K562 (cell line): Measurements from ENCODE around the gene PDZK1IP1. TPM values are rescaled to one million over a fixed set of nuclear protein-coding genes. Genes with fewer than 3 reads are reported as not detected.

Experiments
- ARID1B ChIP-seq: fragments of 450-650 bp; IDR thresholded peaks from 2 replicates; pipeline ENCODE4 v1.6.1; 2016; ENCODE audit warnings: antibody characterized with exemption, mild to moderate bottlenecking, inconsistent platforms
- ARID2 ChIP-seq: fragments of 450-650 bp; IDR thresholded peaks from 2 replicates; pipeline ENCODE4 v1.6.1; 2017; ENCODE audit warnings: antibody characterized with exemption, mild to moderate bottlenecking
- CHD1 ChIP-seq: fragments of 200-600 bp; sonication (generic); IDR thresholded peaks from one replicate; pipeline ENCODE4 v1.6.1; 2012; ENCODE audit warnings: mild to moderate bottlenecking, moderate library complexity, low read length, inconsistent platforms
- DLX4 ChIP-seq: fragments of 250-450 bp; sonication (Bioruptor Pico); IDR thresholded peaks from 2 replicates; pipeline ENCODE4 v1.6.1; 2021; ENCODE audit warnings: mild to moderate bottlenecking
- ETV5 ChIP-seq: sonication (generic); formaldehyde crosslinking; IDR thresholded peaks from 2 replicates; pipeline ENCODE4 v1.4.0; 2020; ENCODE audit warnings: low read depth, mild to moderate bottlenecking, missing genetic modification reagents
- FOXO4 ChIP-seq: fragments of 450-650 bp; formaldehyde crosslinking; IDR thresholded peaks from 2 replicates; pipeline ENCODE4 v1.4.0; 2020; ENCODE audit warnings: mild to moderate bottlenecking, moderate library complexity
- GATA2 ChIP-seq: sonication (generic); formaldehyde crosslinking; IDR thresholded peaks from 2 replicates; pipeline ENCODE4 v1.4.0; 2020; ENCODE audit warnings: mild to moderate bottlenecking, missing genetic modification reagents
- HDAC2 ChIP-seq: fragments of 450-650 bp; IDR thresholded peaks from 2 replicates; pipeline ENCODE4 v1.6.1; 2016; ENCODE audit warnings: mild to moderate bottlenecking
- HDGF ChIP-seq: fragments of 450-650 bp; IDR thresholded peaks from 2 replicates; pipeline ENCODE4 v1.6.1; 2016
- HES1 ChIP-seq: fragments of 450-650 bp; IDR thresholded peaks from 2 replicates; pipeline ENCODE4 v1.6.1; 2016; ENCODE audit warnings: low read depth, mild to moderate bottlenecking, moderate library complexity
- NR2C2 ChIP-seq, 2 experiments: fragments of 200-800 bp in 1 of 2; sonication (Bioruptor generic) in 1 of 2; sonication (generic) in 1 of 2; formaldehyde crosslinking in 1 of 2; IDR thresholded peaks; 2 replicates each; pipeline versions ENCODE4 v1.6.1 to v1.8.0; 2016 to 2022; ENCODE audit warnings: mild to moderate bottlenecking in 1 of 2, missing compliant biosample characterization in 1 of 2, missing genetic modification characterization in 1 of 2, missing genetic modification reagents in 1 of 2
- POLR2B ChIP-seq: fragments of 450-650 bp; IDR thresholded peaks from 2 replicates; pipeline ENCODE4 v1.6.1; 2018; ENCODE audit warnings: low read depth; ENCODE audit not compliant: partially characterized antibody
- RCOR1 ChIP-seq, 2 experiments: IDR thresholded peaks; 2 replicates each; pipeline ENCODE4 v1.6.1; 2012; ENCODE audit warnings: low read depth in 2 of 2, low read length in 2 of 2, borderline replicate concordance in 1 of 2, improper control_type of control experiment in 1 of 2
- RFX5 ChIP-seq: IDR thresholded peaks from 2 replicates; pipeline ENCODE4 v1.6.1; 2011; ENCODE audit warnings: low read depth, mild to moderate bottlenecking, improper control_type of control experiment, low read length
- SP1 ChIP-seq: sonication (generic); formaldehyde crosslinking; IDR thresholded peaks from 2 replicates; pipeline ENCODE4 v1.8.1; 2022; ENCODE audit warnings: mild to moderate bottlenecking, missing genetic modification reagents
- TGIF2 ChIP-seq: sonication (generic); formaldehyde crosslinking; IDR thresholded peaks from 2 replicates; pipeline ENCODE4 v1.8.1; 2022; ENCODE audit warnings: mild to moderate bottlenecking, missing genetic modification reagents, moderate library complexity
- THRAP3 ChIP-seq: fragments of 450-650 bp; IDR thresholded peaks from 2 replicates; pipeline ENCODE4 v1.6.1; 2016; ENCODE audit warnings: mild to moderate bottlenecking, inconsistent platforms, borderline replicate concordance
- ZBTB34 ChIP-seq: fragments of 250-450 bp; sonication (Bioruptor Pico); IDR thresholded peaks from 2 replicates; pipeline ENCODE4 v1.8.0; 2021; ENCODE audit warnings: mild to moderate bottlenecking, moderate library complexity
- ZC3H4 ChIP-seq: sonication (generic); formaldehyde crosslinking; IDR thresholded peaks from 2 replicates; pipeline ENCODE4 v1.9.0; 2021; ENCODE audit warnings: missing genetic modification reagents, borderline replicate concordance
- ZHX1 ChIP-seq: fragments of 150-350 bp; conservative IDR thresholded peaks from 2 replicates; pipeline ENCODE4 v1.6.1; 2014; ENCODE audit warnings: low read length
- ZNF134 ChIP-seq: fragments of 250-450 bp; sonication (Bioruptor Pico); conservative IDR thresholded peaks from 2 replicates; pipeline ENCODE4 v1.4.0; 2020
- ZNF212 ChIP-seq: fragments of 450-650 bp; formaldehyde crosslinking; IDR thresholded peaks from 2 replicates; pipeline ENCODE4 v1.4.0; 2020; ENCODE audit warnings: mild to moderate bottlenecking
- ZNF57 ChIP-seq: fragments of 450-650 bp; formaldehyde crosslinking; IDR thresholded peaks from 2 replicates; pipeline ENCODE4 v1.4.0; 2020; ENCODE audit warnings: mild to moderate bottlenecking, moderate library complexity
- polyA plus RNA-seq, 8 experiments: library from polyadenylated mRNA; depleted of rRNA in 4 of 8; stranded (reverse) in 5 of 8; unstranded in 3 of 8; fragments of >200 nt; fragmentation: Nextera tagmentation in 2 of 8; fragmentation: Illumina TruSeq in 1 of 8; extraction: Ambion mirVana in 2 of 8; extraction: Trizol in 1 of 8; gene quantifications; 2 replicates each; pipeline versions ENCODE4 v1.2.1 to v1.2.3, GENCODE V29; 2011 to 2014; ENCODE audit warnings: inconsistent platforms in 1 of 8, missing spikeins in 1 of 8
- total RNA-seq, 7 experiments: library from RNA; depleted of rRNA in 6 of 7; stranded (reverse); fragments of >200 nt in 6 of 7; fragmentation: Illumina TruSeq in 2 of 7; extraction: Trizol in 2 of 7; gene quantifications; 2 replicates each; pipeline versions ENCODE4 v1.2.1 to v1.2.3, GENCODE V29; 2011 to 2021; ENCODE audit warnings: low replicate concordance in 1 of 7

Gene PDZK1IP1
- total and polyA plus RNA-seq, 9 of the 15 experiments (the other 6 are each of a cell fraction or from before 2014, with no cell fraction given): 0.17 to 0.68 (median 0.53) TPM; not detected in 2

GRCh38 chr1:47181955-47182675, 7.7 kb downstream of the PDZK1IP1 start (continued):
- TF ChIP-seq ZNF134 (CRISPR knock-in tag): no peak
- TF ChIP-seq CHD1: peak; percentile 31
- TF ChIP-seq POLR2B: no peak
- TF ChIP-seq HES1: no peak
- TF ChIP-seq ARID1B: peak; percentile 5; the same call in 1 of the 2 replicates
- no peak for TF ChIP-seq GATA2 (CRISPR knock-in tag)
- TF ChIP-seq THRAP3: no peak
- peak; percentile 56; the same call in 1 of the 2 replicates for TF ChIP-seq HDGF
- TF ChIP-seq ZHX1: no peak
- 0 out of 2 replicates have a peak, but pooled peaks have one; percentile 18 for TF ChIP-seq ZC3H4 (CRISPR knock-in tag)
- TF ChIP-seq HDAC2: peak; percentile 75
- TF ChIP-seq NR2C2 (CRISPR knock-in tag; IDR thresholded peaks at IDR 0.05): no peak
- peak; percentile 71 for TF ChIP-seq NR2C2 (tag; IDR thresholded peaks at IDR 0.05)
- TF ChIP-seq FOXO4: no peak
- TF ChIP-seq RFX5: no peak
- no peak for TF ChIP-seq ZNF57 (CRISPR knock-in tag)
- TF ChIP-seq DLX4: no peak
- TF ChIP-seq ARID2: no peak
- no peak for TF ChIP-seq TGIF2 (CRISPR knock-in tag)
- no peak for TF ChIP-seq ETV5 (CRISPR knock-in tag)
- no peak for TF ChIP-seq ZNF212
- no peak for TF ChIP-seq SP1 (CRISPR knock-in tag)
- peak in 1 of 2 experiments; percentile 70; a peak in 2 of 4 replicates for TF ChIP-seq RCOR1 (IDR thresholded peaks at IDR 0.05; ENCODE audit: borderline replicate concordance in 1 of 2, low read depth in 2 of 2, low read length in 2 of 2)
- no peak for TF ChIP-seq ZBTB34 (CRISPR knock-in tag)
